GM12878 (cell line): ENCODE data around the gene CNPPD1. TPM values are rescaled to one million over a fixed set of nuclear protein-coding genes. Genes with fewer than 3 reads are reported as not detected.

Source experiments
- ATAC-seq: fragments of 200-7000 bp; cut with Tn5 transposase; 3 replicates; pipeline ENCODE4 v1.9.1; 2020; ENCODE audit warnings: mild to moderate bottlenecking, moderate library complexity
- BruUV-seq: library from RNA; stranded (reverse); fragments of 400-500 nt; replicated peaks from 2 replicates; lab custom pipeline; 2021; lab: Mats Ljungman, UMichigan
- CTCF ChIA-PET: fragments of 300-600 bp; sonication (Branson Sonifier 250); formaldehyde crosslinking; extraction: SDS; loops from one replicate; lab custom pipeline; 2021; ENCODE audit warnings: inconsistent platforms; lab: Yijun Ruan, JAX
- POLR2A ChIA-PET: fragments of 350-600 bp; formaldehyde crosslinking; extraction: SDS; loops from one replicate; lab custom pipeline; 2021; ENCODE audit warnings: inconsistent platforms; lab: Charles Lee
- RAD21 ChIA-PET: fragments of 300-600 bp; sonication (Branson Sonifier 250); formaldehyde crosslinking; loops from one replicate; lab custom pipeline; 2023; ENCODE audit warnings: antibody characterized with exemption; ENCODE audit not compliant: unreplicated experiment; lab: Charles Lee
- SMC1A ChIA-PET: fragments of 300-600 bp; sonication (Branson Sonifier 250); formaldehyde crosslinking; loops from one replicate; lab custom pipeline; 2023; ENCODE audit not compliant: unreplicated experiment, uncharacterized antibody; lab: Charles Lee
- DNase-seq: peaks from one replicate; pipeline ENCODE4 v3.0.0-alpha.2; 2011; ENCODE audit warnings: low read depth, low spot score
- FAIRE-seq: peaks from 3 replicates; lab custom pipeline; 2011; peaks lifted over from hg19 to GRCh38; lab: Jason Lieb, UNC
- H2AFZ ChIP-seq: 2 replicates; pipeline ENCODE4 v1.6.0; 2011; ENCODE audit warnings: low read depth, low read length, control low read depth; ENCODE audit not compliant: control insufficient read depth
- H3K27ac ChIP-seq: 2 replicates; pipeline ENCODE4 v1.5.1; 2011; ENCODE audit warnings: control low read depth; ENCODE audit not compliant: control insufficient read depth, insufficient read depth
- H3K27me3 ChIP-seq, 2 experiments: replicated peaks in 1 of 2; 2 replicates each; pipeline versions ENCODE4 v1.6.0 to v1.6.1; 2011; ENCODE audit warnings: low read length in 1 of 2; ENCODE audit not compliant: control insufficient read depth in 2 of 2, insufficient read depth in 2 of 2
- H3K36me3 ChIP-seq, 2 experiments: 2 replicates each; pipeline ENCODE4 v1.5.1; 2011; ENCODE audit warnings: low read length in 1 of 2; ENCODE audit not compliant: control insufficient read depth in 2 of 2, insufficient read depth in 2 of 2
- H3K4me1 ChIP-seq: 2 replicates; pipeline ENCODE4 v1.6.1; 2011; ENCODE audit warnings: mild to moderate bottlenecking, low read length, moderate library complexity, mixed read lengths; ENCODE audit not compliant: control insufficient read depth, insufficient read depth
- H3K4me2 ChIP-seq: 2 replicates; pipeline ENCODE4 v1.6.0; 2011; ENCODE audit warnings: control low read depth; ENCODE audit not compliant: control insufficient read depth, insufficient read depth
- H3K4me3 ChIP-seq: fragments of 200-600 bp; sonication (generic); 2 replicates; pipeline ENCODE4 v1.5.1; 2016
- H3K79me2 ChIP-seq: 2 replicates; pipeline ENCODE4 v1.6.0; 2011; ENCODE audit warnings: low read length; ENCODE audit not compliant: control insufficient read depth, insufficient read depth
- H3K9ac ChIP-seq: 2 replicates; pipeline ENCODE4 v1.8.0; 2011; ENCODE audit warnings: low read length, control low read depth, mixed read lengths; ENCODE audit not compliant: control insufficient read depth, insufficient read depth
- H3K9me3 ChIP-seq: replicated peaks from 3 replicates; pipeline ENCODE4 v1.5.1; 2011; ENCODE audit warnings: mild to moderate bottlenecking, low read length; ENCODE audit not compliant: control insufficient read depth, insufficient read depth
- H4K20me1 ChIP-seq: 2 replicates; pipeline ENCODE4 v1.6.0; 2011; ENCODE audit not compliant: control insufficient read depth, insufficient read depth
- BCL3 ChIP-seq: IDR thresholded peaks from 2 replicates; pipeline ENCODE4 v1.6.1; 2011; ENCODE audit warnings: borderline replicate concordance, low read depth, mild to moderate bottlenecking, moderate library complexity, low read length; ENCODE audit not compliant: insufficient read depth, poor library complexity, severe bottlenecking
- CREM ChIP-seq: IDR thresholded peaks from 2 replicates; pipeline ENCODE4 v1.6.1; 2014; ENCODE audit warnings: antibody characterized with exemption, low read depth
- FOS ChIP-seq: IDR thresholded peaks from 3 replicates; pipeline ENCODE4 v1.6.1; 2011; ENCODE audit warnings: borderline replicate concordance; ENCODE audit not compliant: insufficient read length; ENCODE audit errors: extremely low read depth
- WGBS: methylation state at CpG from one replicate; pipeline ENCODE4 v1.1.6; 2016; ENCODE audit warnings: low lambda C conversion rate; ENCODE audit not compliant: insufficient replicate concordance, insufficient coverage; ENCODE audit errors: missing lambda C conversion rate; 5-methylcytosine and 5-hydroxymethylcytosine counted together
- in situ Hi-C: fragments of 300-500 bp; cut with MboI; formaldehyde crosslinking; loops from 9 replicates; pipeline ENCODE4 v1.14.3; 2018; ENCODE audit warnings: mixed read lengths
- intact Hi-C: fragments of 100-400 bp; cut with micrococcal nuclease; formaldehyde crosslinking; loops from one replicate; pipeline ENCODE4 v1.14.2; 2022; ENCODE audit not compliant: unreplicated experiment
- polyA plus RNA-seq, 11 experiments: library from polyadenylated mRNA; depleted of rRNA in 4 of 11; unstranded in 6 of 11; stranded (reverse) in 5 of 11; fragments of >200 nt; fragmentation: Nextera tagmentation in 4 of 11; fragmentation: Illumina TruSeq in 1 of 11; extraction: Ambion mirVana in 4 of 11; extraction: Trizol in 1 of 11; gene quantifications; 1 replicate in 1 of 11; 2 replicates in 10 of 11; pipeline versions ENCODE4 v1.2.1 to v1.2.3, GENCODE V29; 2011 to 2016; ENCODE audit warnings: inconsistent platforms in 2 of 11, missing spikeins in 2 of 11, low read depth in 1 of 11
- total RNA-seq, 4 experiments: library from RNA; depleted of rRNA in 3 of 4; stranded (reverse); fragments of >200 nt in 3 of 4; fragmentation: Illumina TruSeq in 1 of 4; extraction: Trizol in 1 of 4; gene quantifications; 2 replicates each; pipeline versions ENCODE4 v1.2.1 to v1.2.3, GENCODE V29; 2013 to 2021

Gene CNPPD1
- total and polyA plus RNA-seq, 10 of the 15 experiments (the other 5 are each of a cell fraction or from before 2014, with no cell fraction given) = 12.2 to 86.6 (median 43.4) TPM

- TF ChIP-seq CREM = no peak
- no peak for TF ChIP-seq FOS
Observed at GRCh38 chr2:219181531-219181930, 4.8 kb upstream of the CNPPD1 start (continued).

GRCh38 chr2:219180961-219181360 is 4.2 kb upstream of the CNPPD1 start:
- FAIRE-seq = no peak

More at GRCh38 chr2:219180961-219181360, 4.2 kb upstream of the CNPPD1 start:
- no peak overlapping the region for H3K4me3 ChIP-seq
- no peak overlapping the region for H3K9ac ChIP-seq
- H3K27ac ChIP-seq = no peak overlapping the region
- BruUV-seq = no TSS peak
- no peak overlapping the region for H2AFZ ChIP-seq
- no peak for DNase-seq
- no peaks in the 10 kb centered on the region for H3K9me3 ChIP-seq
- ChIA-PET RAD21 (no interaction called here), POLR2A (interaction anchor here (1.0 to 2.5 kb wide), 4 partner anchors 12 to 119 kb away, joined by 4 to 8 read pairs (median 6); partner anchors contain the start of gene ZFAND2B), SMC1A (interaction anchor here (1.1 to 1.5 kb wide), 2 partner anchors 12 to 25 kb away, joined by 3 read pairs; partner anchors contain the start of gene ZFAND2B), CTCF (interaction anchor here (1.0 to 2.0 kb wide), 4 partner anchors 11 to 114 kb away, joined by 3 to 4 read pairs (median 4); no protein-coding TSS in a partner anchor)
- H3K27me3 ChIP-seq = no peaks in the 10 kb centered on the region
- ATAC-seq = no peak
- intact Hi-C loops (no loop called here), in situ Hi-C loops (no loop called here)
- WGBS = 99% methylated on average over 5 of the region's 5 CpGs
- peaks cover 10% of the 10 kb centered on the region for H3K4me1 ChIP-seq
- no peaks in the 10 kb centered on the region for H4K20me1 ChIP-seq
- peaks cover 6 to 10% of the 10 kb centered on the region in 2 experiments; a peak in 3 of 4 replicates for H3K36me3 ChIP-seq
- no peak overlapping the region for H3K4me2 ChIP-seq
- peaks cover 26% of the 10 kb centered on the region for H3K79me2 ChIP-seq
- TF ChIP-seq BCL3 = no peak
- TF ChIP-seq, all 136 proteins: peak for 0
